ENCODE measurements around the gene RAB29. TPM values are rescaled to one million over a fixed set of nuclear protein-coding genes. Genes with fewer than 3 reads are reported as not detected.

Gene RAB29
- total and polyA plus RNA-seq, 9 of the 15 experiments (the other 6 are each of a cell fraction or from before 2014, with no cell fraction given) = 6.3 to 17.6 (median 8.0) TPM

DNA sequence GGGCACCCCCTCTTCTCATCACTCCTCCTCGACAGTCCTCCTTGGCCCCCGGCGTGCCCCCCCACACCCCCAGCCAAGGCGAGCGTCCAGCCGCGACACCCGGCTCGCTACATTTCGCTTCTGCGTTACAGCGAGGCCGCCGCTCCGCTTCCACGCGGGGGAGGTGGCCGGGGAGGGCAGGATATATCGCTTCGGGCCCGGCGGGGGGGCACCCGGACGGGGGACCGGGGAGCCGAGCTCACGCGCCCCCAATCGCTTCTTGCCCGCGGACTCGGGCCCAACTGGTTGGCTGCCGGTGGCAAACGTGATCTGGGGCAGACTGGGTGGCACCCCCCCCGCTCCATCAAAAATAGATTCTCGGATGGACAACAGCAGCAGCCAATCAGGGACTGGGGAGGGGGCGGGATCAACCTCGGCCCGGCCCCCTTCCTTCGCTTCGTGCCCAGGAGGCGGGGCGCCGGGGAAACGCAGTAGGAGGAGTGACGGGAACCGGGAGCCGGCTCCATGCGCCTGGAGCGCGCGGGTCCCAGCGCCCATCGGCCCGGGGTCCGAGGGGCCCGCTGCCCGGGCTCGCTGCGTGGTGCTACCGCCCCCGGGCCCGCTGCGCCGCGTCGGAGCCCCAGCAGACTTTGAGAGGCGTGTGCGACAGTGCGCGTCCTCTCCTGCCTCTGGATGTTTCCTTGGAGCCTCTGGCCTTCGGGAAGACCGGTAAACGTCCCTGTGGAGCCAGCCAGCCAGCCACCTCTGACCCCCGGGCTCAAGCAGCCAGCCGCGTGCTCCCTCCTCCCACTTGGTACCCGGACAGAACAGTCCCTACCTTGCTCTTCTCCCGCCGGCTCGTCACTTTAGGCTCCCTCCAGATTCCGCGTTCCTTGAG lies 37.8 kb upstream of the RAB29 start, which contains the start of gene SLC41A1 (continued):
- TF ChIP-seq, protein P1, sequence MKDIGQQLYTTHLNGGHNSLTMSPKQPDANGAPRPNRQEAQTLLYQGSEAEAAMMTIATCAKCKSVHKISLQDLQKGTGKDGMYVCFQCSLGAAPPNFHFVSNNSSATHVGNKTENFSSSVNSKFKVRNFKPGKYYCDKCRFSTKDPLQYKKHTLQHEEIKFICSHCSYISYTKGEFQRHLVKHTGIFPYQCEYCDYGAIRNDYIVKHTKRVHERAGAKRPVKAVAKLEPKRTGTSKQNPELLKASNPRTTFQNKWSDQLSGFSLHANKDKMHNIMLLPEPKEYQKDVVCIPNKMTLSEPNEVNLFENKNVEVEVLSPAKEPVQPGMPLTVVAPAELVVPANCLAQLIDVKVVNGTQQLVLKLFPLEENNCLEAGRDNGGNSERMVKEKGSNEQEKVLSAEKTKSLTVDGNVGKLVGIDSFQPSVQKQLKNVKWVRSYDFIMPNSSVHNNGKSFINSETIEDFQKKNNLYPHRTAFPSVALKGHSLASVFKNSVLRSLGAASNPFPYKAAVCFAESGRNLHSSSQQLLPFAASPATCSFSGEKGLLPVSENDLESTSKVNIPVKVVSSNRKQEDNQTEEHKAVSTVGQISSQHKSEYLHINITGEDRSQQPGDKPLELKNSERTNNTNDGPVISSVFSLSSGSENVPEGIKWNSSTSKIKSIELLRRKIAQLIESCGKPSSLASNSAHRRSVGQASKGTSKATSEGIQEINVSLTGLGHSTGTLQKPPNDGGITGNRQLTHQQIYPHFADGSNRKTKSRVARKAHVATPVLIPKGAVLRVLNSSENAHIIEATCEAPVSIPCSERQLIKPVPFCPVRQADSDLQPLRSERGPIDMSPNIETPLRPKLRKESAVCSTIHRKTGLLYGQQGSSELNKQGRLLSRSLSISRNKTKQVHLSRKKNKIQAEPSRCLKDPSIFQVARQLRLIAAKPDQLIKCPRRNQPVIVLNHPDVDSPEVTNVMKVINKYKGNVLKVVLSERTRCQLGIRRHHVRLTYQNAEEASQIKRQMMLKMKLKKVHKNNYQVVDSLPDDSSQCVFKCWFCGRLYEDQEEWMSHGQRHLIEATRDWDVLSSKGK (CRISPR knock-in tag; IDR thresholded peaks at IDR 0.05) = no peak
- TF ChIP-seq CHCHD3 (CRISPR knock-in tag; IDR thresholded peaks at IDR 0.05) = no peak
- TF ChIP-seq GTF2E2 (tag; IDR thresholded peaks at IDR 0.05) = no peak
- no peak for TF ChIP-seq ZNF224 (CRISPR knock-in tag; IDR thresholded peaks at IDR 0.05)
- no peak for TF ChIP-seq CBX2 (IDR thresholded peaks at IDR 0.05; ENCODE audit: insufficient read depth, low read length, poor library complexity, severe bottlenecking)
- peak; percentile 83 for TF ChIP-seq CXXC5 (CRISPR knock-in tag; IDR thresholded peaks at IDR 0.05)
- 0 out of 2 replicates have a peak, but pooled peaks have one; percentile 73 for TF ChIP-seq HDAC6 (IDR thresholded peaks at IDR 0.05; ENCODE audit: low read depth, low read length)
- no peak for TF ChIP-seq KDM1A (IDR thresholded peaks at IDR 0.05)
- no peak; the same call in 1 of the 2 replicates for TF ChIP-seq CREB1 (IDR thresholded peaks at IDR 0.05)
- no peak for TF ChIP-seq CREB1 (CRISPR knock-in tag; IDR thresholded peaks at IDR 0.05)
- TF ChIP-seq RUNX1 (IDR thresholded peaks at IDR 0.05; ENCODE audit: low read depth) = 0 out of 2 replicates have a peak, but pooled peaks have one; percentile 2
- TF ChIP-seq, protein P2, sequence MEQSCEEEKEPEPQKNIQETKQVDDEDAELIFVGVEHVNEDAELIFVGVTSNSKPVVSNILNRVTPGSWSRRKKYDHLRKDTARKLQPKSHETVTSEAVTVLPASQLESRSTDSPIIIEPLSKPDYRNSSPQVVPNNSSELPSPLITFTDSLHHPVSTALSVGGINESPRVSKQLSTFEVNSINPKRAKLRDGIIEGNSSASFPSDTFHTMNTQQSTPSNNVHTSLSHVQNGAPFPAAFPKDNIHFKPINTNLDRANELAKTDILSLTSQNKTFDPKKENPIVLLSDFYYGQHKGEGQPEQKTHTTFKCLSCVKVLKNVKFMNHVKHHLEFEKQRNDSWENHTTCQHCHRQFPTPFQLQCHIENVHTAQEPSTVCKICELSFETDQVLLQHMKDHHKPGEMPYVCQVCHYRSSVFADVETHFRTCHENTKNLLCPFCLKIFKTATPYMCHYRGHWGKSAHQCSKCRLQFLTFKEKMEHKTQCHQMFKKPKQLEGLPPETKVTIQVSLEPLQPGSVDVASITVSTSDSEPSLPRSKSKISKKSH (CRISPR knock-in tag; IDR thresholded peaks at IDR 0.05) = no peak
- TF ChIP-seq, protein P3, sequence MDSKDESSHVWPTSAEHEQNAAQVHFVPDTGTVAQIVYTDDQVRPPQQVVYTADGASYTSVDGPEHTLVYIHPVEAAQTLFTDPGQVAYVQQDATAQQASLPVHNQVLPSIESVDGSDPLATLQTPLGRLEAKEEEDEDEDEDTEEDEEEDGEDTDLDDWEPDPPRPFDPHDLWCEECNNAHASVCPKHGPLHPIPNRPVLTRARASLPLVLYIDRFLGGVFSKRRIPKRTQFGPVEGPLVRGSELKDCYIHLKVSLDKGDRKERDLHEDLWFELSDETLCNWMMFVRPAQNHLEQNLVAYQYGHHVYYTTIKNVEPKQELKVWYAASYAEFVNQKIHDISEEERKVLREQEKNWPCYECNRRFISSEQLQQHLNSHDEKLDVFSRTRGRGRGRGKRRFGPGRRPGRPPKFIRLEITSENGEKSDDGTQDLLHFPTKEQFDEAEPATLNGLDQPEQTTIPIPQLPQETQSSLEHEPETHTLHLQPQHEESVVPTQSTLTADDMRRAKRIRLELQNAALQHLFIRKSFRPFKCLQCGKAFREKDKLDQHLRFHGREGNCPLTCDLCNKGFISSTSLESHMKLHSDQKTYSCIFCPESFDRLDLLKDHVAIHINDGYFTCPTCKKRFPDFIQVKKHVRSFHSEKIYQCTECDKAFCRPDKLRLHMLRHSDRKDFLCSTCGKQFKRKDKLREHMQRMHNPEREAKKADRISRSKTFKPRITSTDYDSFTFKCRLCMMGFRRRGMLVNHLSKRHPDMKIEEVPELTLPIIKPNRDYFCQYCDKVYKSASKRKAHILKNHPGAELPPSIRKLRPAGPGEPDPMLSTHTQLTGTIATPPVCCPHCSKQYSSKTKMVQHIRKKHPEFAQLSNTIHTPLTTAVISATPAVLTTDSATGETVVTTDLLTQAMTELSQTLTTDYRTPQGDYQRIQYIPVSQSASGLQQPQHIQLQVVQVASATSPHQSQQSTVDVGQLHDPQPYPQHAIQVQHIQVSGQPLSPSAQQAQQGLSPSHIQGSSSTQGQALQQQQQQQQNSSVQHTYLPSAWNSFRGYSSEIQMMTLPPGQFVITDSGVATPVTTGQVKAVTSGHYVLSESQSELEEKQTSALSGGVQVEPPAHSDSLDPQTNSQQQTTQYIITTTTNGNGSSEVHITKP (IDR thresholded peaks at IDR 0.05; ENCODE audit: partially characterized antibody) = peak; percentile 97
- no peak; the same call in 1 of the 2 replicates for TF ChIP-seq KLF13 (tag; IDR thresholded peaks at IDR 0.05; ENCODE audit: borderline replicate concordance, low read depth)
- TF ChIP-seq, protein P4, sequence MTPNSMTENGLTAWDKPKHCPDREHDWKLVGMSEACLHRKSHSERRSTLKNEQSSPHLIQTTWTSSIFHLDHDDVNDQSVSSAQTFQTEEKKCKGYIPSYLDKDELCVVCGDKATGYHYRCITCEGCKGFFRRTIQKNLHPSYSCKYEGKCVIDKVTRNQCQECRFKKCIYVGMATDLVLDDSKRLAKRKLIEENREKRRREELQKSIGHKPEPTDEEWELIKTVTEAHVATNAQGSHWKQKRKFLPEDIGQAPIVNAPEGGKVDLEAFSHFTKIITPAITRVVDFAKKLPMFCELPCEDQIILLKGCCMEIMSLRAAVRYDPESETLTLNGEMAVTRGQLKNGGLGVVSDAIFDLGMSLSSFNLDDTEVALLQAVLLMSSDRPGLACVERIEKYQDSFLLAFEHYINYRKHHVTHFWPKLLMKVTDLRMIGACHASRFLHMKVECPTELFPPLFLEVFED (CRISPR knock-in tag; conservative IDR thresholded peaks at IDR 0.05) = no peak
- TF ChIP-seq ELF2 (CRISPR knock-in tag; IDR thresholded peaks at IDR 0.05) = no peak
- no peak for TF ChIP-seq ZFP36 (IDR thresholded peaks at IDR 0.05; ENCODE audit: low read depth, low read length, partially characterized antibody)

All from K562 (cell line).